ENCODE measurements around the gene PLSCR2.

DNA sequence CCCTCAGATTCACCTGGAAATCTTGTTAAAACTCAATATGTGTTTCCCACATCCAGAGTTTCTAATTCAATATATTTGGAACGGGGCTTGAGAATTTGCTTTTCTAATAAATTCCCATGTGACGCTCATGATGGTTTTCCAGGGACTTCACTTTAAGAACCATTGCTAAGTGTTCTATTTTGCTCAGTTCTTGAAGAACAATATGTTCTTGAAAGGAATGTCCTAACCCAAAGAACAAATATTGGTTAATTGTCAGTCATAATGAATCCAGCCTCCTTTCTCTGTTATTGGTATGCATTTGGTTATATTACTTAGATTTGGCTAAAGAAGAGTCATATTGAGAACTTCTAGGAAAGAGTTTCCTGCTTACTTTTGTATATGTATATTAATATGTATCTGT, 4.4 kb upstream of the PLSCR2 start:
- TF ChIP-seq NR3C1 (CRISPR knock-in tag; IDR thresholded peaks at IDR 0.05) = no peak
- TF ChIP-seq POLR2AphosphoS2 (IDR thresholded peaks at IDR 0.05; ENCODE audit: low read length) = no peak
